Stimulated activated CD4-positive, alpha-beta T cell treated with anti-CD3 and anti-CD28 coated beads, Interleukin-2, amount 100 ng/mL, for 48 hours (primary cell): ENCODE data around the gene NPBWR2.

Experiments used
- DNase-seq, 2 donors: peaks; one replicate each; pipeline ENCODE4 v3.0.0-alpha.2; 2020

The NPBWR2 gene

GRCh38 chr20:64055893-64056638 is 51.3 kb downstream of the NPBWR2 start:
- DNase-seq, result no peak

DNA sequence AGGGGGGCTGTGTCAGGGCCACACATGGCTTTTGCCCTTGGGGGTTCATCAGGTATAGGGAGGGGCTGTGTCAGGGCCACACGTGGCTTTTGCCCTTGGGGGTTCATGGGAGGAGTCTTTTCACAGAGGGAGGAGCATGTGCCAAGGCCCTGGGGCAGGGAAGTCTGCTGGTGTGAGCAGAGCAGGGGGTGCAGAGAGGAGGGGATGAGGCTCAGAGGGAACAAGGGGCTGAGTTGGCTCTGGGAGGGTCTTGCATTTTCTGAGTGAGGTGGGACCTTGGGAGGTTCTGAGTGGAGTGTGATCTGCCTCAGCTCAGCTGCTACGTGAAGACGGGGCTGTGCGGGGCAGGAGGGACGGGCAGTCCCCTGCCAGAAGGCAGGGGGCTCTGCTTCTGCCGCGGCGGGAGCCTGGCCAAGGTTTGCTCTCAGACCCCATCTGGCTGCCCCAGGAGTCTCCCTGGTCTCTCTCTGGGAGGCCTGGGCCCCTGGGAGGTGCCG is 51.9 kb downstream of the NPBWR2 start:
- no peak for DNase-seq

DNA sequence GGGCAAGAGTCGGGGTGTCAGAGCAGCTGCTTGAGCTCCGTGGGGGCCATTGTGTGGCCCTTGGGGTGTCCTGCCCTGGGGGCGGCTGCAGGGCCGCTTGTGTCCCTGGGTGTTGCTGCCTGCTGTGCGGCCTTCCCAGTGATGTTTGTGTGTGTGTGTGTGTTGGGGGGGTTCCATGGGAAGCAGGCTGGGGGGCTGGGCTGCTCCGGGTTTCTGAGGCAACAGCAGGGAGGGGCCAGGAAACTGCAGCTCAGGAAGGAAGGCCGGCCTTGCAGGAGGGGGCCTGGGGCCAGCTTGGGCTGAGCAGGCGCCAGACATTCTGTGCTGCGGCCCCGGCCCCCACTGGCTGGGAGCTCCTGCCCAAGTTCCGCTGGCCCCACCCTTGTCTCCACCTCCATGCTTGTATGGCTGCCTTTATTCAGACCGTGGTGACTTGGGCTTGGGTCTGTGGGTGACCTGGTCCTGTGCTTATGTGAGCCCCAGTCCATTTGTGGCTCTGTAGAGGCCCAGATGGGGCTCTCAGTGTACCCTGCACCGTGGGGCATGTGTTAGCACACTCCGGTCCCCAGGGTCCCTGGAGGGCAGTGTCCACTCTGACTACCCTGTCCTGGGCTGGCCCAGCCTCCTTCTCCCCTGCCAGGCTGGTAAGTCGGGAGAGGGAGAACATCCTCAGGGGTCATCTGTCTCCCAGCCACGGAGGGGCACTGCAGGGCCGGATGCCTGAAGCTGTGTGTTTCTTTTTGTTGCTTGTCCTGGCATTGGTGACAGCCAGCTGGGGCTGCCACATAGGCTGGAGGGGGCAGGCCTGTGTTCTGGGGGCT is 53.3 kb downstream of the NPBWR2 start:
- no peak for DNase-seq
